IPS-18c (cell line): ENCODE results near the gene PRPSAP1.
"Not testable (repeated sequence)": the region's sequence is repeated elsewhere in the genome, so short reads cannot be mapped to it uniquely, and the experiment has no call there.

Source experiments
- H3K4me3 ChIP-seq: 2 replicates; pipeline ENCODE4 v1.7.0; 2013; ENCODE audit warnings: low read depth, mild to moderate bottlenecking, low read length, moderate library complexity; ENCODE audit not compliant: insufficient read depth
- H3K9me3 ChIP-seq: one replicate; pipeline ENCODE4 v1.6.1; 2013; ENCODE audit warnings: mild to moderate bottlenecking, low read length, moderate library complexity; ENCODE audit not compliant: control insufficient read depth, insufficient read depth

Gene PRPSAP1

DNA sequence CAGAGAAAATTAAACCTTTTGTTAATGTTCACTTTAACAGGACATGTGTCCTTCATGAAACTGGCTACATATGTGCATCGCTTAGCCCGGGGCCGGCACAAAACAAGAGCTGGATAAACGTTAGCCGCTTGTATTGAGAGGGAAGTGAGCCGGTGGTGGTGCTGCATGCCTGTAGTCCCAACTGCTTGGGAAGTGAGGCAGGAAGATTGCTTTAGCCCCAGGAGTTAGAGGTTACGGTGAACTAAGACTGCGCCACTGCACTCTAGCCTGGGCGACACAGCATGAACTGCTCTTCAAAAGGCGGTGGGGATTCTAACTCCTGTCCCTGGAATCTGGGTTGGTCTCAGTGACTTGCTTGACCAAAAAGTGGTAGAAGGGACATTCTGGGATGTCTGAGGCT is 15.7 kb upstream of the PRPSAP1 start:
- Histone ChIP-seq H3K9me3 (no peaks in the 10 kb centered on the region), H3K4me3 (no peak overlapping the region)

DNA sequence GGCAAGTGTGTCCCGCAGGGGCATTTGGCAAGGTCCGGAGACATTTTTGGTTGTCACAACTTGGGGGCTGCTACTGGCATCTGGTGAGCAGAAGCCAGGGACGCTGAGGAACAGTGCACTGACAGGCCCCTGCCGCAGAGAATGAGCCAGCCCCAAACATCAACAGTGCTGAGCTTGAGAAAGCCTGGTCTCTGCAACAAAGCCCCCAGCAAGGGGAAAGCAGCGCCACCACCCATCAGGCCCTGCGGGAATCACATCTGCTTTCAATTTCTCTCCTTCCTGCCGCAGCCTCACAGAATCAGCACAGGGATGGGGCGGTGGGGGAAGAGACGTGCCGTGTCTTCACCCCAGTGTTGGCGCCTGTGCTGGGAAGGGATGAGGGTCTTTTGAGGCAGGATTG is 14.8 kb upstream of the PRPSAP1 start:
- no peak overlapping the region for H3K4me3 ChIP-seq

DNA sequence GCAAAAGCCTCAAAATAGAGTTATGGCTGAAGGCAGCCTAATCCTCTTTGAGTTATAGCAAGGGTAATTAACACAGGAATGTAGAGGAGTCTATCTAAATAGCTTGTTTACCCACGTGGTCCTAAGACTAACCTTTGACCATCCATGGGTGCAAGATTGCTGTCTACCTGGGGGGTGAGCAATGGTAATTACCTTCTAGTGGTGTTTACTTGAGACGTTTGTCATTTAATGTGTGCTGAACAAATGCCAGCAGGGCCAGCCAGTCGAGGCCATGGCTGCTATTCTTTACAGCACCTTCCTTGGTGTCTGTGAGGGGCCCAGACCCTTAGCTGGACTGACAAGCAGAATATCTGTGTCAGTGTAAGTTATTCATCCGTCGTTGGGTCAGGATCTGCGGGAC is 13.9 kb upstream of the PRPSAP1 start:
- no peaks in the 10 kb centered on the region for H3K9me3 ChIP-seq
- no peak overlapping the region for H3K4me3 ChIP-seq

More for the DNA sequence above, 14.8 kb upstream of the PRPSAP1 start:
- no peaks in the 10 kb centered on the region for H3K9me3 ChIP-seq

DNA sequence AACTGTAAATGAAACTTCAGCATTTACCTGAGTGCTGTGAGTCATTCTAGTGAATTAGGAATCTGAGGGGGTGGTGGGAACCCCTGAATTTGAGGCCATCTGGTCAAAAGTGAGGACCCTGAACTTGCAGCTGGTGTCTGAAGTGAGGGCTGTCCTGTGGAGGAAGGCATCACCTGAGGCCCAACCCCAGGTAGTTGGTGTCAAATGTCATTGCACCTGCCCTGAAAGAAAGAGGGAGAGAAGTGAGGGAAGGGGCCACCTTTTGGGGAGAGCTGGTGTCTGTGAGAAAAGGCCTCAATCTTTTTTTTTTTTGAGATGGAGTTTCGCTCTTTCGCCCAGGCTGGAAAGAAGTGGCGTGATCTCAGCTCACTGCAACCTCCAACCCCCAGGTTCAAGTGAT is 12.5 kb upstream of the PRPSAP1 start:
- no peaks in the 10 kb centered on the region for H3K9me3 ChIP-seq
- H3K4me3 ChIP-seq = no peak overlapping the region

DNA sequence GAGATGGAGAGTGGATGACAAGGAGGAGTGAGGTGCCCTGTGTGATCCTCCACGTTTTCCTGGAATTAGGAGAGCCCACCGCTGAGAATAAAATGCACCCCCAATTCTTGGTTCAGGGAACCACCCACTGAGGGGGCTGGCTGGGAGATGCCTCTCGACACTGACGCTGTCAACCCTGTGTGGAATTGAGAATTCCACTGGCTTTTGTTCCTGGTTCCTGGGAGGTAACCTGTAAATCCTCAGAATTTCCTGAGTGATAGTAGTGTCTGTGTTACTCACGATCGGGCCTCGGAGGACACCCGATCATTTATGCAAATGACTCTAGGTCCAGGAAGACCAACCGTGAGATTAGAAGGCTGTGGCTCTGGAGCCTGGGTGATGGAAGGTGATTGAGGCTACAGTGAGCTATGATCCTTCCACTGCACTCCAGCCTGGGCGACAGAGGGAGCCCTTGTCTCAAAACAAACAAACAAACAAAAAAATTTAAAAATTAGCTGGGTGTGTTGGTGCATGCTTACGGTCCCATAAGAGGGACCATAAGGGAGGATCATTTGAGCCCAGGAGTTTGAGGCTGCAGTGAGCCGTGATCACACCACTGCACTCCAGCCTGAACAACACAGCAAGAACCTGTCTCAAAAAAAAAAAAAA is 11.7 kb upstream of the PRPSAP1 start:
- Histone ChIP-seq H3K4me3 (no peak overlapping the region), H3K9me3 (no peaks in the 10 kb centered on the region)

DNA sequence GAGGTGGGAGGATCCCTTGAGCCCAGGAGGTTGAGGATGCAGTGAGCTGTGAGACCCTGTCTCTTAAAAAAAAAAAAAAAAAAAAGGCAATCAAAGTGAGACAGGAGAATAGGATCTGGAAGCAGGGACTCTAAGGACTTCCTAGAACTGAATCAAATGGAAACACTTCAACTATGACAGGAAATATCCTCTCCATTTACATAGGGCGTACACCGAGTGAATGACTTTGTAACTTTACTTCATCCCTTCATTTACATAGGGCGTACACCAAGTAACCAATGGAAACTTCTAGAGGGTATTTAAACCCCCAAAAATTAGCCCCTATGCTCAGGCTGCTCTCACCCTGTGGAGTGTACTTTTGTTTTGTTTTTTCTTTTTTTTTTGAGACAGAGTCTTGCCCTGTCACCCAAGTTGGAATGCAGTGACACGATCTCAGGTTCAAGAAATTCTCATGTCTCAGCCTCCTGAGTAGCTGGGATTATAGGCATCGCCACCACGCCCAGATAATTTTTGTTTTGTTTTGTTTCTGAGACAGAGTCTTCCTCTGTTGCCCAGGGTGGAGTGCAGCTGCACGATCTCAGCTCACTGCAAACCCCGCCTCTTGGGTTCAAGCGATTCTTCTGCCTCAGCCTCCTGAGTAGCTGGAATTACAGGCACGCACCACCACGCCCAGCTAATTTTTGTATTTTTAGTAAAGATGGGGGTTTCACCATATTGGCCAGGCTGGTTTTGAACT is 9.6 kb upstream of the PRPSAP1 start:
- H3K4me3 ChIP-seq = no peak overlapping the region
- no peaks in the 10 kb centered on the region for H3K9me3 ChIP-seq

DNA sequence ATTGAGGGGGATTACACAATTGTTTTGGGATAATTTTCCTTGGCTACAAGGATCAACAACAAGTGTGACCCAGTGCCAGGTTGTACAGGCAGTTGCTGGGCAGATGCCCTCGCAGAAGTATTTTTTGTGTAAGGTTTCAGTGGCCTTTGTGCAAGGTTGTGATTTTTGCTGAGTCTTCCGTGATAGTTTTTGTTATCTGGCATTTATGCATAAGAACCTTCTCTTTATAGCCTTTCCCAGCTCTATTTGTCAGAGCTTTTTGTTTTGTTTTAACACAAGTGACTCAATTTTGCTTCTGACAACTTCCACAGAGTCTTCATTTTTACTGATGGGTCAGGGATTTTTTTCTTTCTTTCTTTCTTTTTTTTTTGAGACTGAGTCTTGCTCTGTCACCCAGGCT is 6.7 kb upstream of the PRPSAP1 start:
- Histone ChIP-seq H3K4me3 (no peak overlapping the region), H3K9me3 (no peaks in the 10 kb centered on the region)

DNA sequence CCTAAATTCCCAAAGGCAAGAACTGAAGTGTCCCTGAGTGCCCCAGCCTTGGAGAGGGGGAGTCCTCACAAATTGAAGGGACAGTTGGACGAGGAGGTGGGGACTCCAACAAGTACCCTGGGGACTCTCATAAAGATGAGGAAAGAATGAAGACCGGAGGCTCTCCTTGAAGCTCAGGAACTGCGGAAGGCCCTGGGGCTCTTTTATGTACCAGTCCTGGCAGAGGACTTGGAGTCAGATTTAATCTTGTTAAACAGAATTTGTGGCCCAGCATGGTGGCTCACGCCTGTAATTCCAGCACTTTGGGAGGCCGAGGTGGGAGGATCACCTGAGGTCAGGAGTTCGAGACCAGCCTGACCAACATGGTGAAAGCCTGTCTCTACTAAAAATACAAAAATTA is 6.1 kb upstream of the PRPSAP1 start:
- not testable (repeated sequence) for H3K4me3 ChIP-seq, H3K9me3 ChIP-seq

DNA sequence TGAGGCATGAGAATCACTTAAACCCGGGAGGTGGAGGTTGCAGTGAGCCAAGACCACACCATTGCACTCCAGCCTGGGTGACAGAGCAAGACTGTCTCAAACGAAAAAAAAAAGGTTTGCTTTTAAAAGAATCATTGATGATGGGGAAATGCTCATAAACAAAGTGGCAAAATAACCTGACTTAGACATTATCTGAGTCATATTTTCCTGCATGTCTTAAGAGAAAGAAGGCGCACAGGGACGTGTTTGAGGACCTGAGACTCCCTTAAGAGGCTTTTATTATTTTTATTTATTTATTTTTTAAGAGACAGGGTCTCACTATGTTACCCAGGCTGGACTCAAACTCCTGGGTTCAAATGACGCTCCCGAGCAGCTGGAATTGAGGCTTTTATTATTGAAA is 5.7 kb upstream of the PRPSAP1 start:
- no peaks in the 10 kb centered on the region for H3K9me3 ChIP-seq
- no peak overlapping the region for H3K4me3 ChIP-seq

DNA sequence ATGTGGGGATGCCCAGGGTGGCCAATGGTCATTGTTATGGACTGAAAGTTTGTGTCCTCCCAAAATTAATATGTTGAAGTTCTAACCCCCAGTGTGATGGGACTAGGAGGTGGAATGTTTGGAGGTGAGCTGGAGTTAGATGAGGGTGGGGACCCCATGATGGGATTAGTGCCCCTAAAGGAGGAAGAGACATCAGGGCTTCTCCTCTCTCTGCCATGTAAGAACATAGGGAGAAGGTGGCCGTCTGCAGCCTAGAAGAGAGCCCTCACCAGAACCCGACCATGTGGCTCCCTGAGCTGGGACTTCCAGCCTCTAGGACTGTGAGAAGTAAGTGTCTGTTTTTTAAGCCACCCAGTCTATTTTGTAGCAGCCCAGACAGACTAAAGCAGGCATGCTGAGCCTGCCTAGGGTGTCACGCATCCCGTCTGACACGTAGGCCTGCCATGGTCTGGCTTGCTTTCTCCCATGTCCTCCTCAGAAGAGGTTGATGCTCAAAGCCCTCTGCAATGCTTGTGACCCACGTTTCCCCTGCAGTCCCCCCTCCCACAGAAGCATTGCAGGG is 4.0 kb upstream of the PRPSAP1 start:
- H3K4me3 ChIP-seq = no peak overlapping the region
- H3K9me3 ChIP-seq = no peaks in the 10 kb centered on the region

DNA sequence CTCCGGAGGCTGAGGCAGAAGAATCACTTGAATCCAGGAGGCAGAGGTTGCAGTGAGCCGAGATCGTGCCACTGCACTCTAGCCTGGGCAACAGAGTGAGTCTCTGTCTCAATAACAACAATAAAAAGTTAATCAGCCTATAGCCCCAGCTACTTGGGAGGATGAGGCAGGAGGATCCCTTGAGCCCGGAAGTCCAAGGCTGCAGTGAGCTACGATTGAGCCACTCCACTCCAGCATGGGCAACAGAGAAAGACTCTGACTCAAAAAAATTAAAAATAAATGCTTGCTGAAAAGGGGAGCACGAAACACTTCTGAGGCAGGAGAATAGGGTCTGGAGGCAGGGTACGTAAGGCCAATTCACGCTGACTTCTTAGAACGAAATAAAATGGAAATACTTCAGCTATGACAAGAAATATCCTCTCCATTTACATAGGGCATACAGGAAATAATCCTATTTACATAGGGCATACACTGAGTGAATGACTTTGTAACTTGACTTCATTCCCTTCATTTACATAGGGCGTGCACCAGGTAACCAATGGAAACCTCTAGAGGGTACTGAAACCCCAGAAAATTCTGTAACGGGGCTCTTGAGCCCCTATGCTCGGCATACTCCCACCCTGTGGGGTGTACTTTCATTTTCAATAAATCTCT is 3.2 kb upstream of the PRPSAP1 start:
- H3K9me3 ChIP-seq = no peaks in the 10 kb centered on the region
- H3K4me3 ChIP-seq = no peak overlapping the region

DNA sequence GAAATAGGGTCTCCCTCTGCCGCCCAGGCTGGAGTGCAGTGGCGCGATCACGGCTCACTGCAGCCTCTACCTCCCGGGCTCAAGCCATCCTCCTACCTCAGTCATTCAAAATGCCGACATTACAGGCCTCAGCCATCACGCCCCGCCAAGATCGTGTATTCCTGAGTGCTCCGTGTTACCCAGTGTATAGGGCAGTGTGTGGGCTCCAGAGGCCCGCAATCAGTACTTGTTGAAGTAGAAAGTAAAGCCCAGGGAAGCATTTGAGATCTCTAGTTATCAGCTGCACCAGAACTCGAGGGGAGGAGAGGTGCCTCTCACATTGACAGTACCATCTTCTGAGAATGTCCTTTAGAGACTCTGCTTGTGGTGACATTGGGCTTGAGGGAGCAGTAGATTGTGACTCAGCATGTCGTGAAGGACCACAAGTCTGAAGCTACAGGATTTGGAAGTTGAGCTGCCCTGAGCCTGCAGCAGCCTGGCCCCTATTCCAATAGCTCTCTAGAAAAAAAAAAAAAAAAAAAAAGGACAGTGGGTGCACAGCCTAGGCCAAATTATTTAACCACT is 1.1 kb upstream of the PRPSAP1 start:
- Histone ChIP-seq H3K4me3 (no peak overlapping the region; the same call in 1 of the 2 replicates), H3K9me3 (no peaks in the 10 kb centered on the region)

DNA sequence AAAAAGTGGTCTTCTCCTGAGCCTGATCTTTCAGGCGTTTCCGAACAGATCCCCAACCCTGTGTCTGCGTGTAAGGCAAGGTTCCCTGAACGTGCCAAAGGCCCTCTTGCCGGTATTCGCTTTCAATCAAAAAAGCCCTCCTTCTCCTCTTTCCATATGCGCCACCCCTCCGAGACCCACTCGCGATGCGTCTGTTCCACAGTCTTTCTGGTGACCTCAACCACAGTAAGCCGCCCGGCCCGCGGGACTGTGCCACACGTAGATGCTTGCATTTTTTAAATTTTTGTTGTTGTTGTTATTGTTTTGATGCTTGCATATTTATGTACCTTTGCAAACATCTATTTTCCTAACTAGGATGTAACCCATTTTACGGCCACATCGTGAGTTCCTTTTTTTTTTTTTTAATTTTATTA is 607 bp upstream of the PRPSAP1 start:
- Histone ChIP-seq H3K4me3 (peak overlapping the region; percentile 85), H3K9me3 (no peaks in the 10 kb centered on the region)

DNA sequence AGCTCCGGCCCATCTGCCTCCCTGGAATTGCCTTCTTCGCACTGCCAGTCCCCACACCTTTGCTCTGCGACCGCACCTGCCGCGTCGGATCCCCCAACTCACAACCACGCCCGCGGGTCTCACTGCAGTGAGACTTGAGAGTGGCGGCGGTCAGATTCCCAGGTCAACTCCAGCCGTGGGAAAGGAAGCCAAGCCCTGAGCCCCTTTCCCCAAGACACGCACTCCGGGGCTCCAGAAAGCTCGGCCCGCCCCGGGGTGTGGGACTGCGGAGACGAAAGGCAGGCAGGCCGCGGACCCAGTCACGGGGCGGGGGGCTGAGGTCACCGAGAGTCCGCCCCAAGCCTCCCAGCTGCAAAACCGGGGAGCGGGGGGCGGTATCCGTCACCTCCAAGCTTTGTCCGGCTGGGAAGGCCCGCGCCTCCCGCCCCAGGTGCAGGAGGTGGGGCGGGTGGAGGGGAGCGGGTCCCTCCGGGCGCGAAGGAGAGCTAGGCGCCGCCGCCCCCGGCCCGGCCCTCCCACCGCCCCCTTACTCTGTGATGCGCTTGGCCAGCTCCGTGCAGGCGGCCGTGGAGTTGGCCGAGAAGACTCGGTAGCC is 615 bp downstream of the PRPSAP1 start:
- Histone ChIP-seq H3K4me3 (peak overlapping the region; percentile 85), H3K9me3 (no peaks in the 10 kb centered on the region)

DNA sequence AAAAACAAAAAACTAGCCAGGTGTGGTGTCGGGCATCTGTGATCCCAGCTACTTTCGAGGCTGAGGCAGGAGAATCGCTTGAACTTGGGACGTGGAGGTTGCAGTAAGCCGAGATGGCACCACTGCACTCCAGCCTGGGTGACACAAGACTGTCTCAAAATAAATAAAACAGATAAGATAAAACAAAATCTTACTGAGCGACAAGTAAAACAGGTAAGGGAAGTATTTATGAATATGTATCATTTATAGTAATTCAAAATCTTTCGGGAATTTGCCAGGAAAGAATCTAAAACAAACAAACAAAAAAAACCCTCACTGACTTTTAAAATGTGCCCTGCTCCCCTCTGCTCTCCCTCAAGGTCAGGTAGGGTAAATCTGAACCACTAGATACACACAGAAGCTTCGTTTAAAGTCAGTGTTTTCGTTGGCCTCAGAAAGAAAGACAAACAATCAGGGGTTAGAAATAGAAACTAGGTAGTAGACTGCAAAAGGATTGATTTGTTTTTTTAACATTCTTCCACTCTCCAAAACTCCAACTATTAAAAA is 2.1 kb downstream of the PRPSAP1 start:
- no peaks in the 10 kb centered on the region for H3K9me3 ChIP-seq
- no peak overlapping the region for H3K4me3 ChIP-seq

DNA sequence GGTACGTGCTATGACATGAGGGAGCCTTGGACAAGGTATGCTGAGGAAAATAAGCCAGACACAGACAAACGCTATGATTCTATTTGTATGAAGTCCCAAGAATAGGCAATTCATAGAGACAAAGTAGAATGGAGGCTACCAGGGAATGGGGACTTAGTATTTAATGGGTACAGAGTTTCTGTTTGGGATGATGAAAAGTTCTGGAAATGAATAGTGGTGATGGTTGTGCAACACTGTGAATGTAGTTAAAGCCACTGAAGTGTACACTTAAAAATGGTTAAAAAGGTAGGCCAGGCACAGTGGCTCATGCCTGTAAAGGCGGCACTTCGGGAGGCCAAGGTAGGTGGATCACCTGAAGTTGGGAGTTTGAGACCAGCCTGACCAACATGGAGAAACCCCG is 3.3 kb downstream of the PRPSAP1 start:
- H3K9me3 ChIP-seq = no peaks in the 10 kb centered on the region
- H3K4me3 ChIP-seq = no peak overlapping the region

DNA sequence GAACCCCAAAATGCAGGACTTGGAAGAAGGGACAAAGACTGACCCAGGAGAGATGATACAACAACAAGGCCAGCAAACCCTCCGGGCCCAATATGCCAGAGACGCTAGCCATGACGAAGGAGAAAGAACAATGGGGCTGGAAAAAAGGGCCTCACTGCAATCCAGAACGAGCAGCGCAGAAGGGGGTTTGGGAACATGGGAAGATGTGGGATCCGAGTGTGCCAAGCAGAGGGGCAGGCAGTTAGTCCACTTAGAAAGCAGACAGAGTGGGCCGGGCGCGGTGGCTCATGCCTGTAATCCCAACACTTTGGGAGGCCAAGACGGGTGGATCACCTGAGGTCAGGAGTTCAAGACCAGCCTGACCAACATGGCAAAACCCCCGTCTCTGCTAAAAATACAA is 6.8 kb downstream of the PRPSAP1 start:
- not testable (repeated sequence) for H3K4me3 ChIP-seq, H3K9me3 ChIP-seq
